DOHH2 (cell line): ENCODE measurements around the gene FBXO42.

ENCODE experiments used
- CTCF ChIP-seq: fragments of 200-600 bp; sonication (generic); IDR thresholded peaks from one replicate; pipeline ENCODE4 v1.5.1; 2014; ENCODE audit warnings: antibody characterized with exemption, mild to moderate bottlenecking, low read depth, low read length; ENCODE audit not compliant: poor library complexity, severe bottlenecking
- EZH2phosphoT487 ChIP-seq: fragments of 200-600 bp; sonication (generic); IDR thresholded peaks from 2 replicates; pipeline ENCODE4 v1.6.1; 2017; ENCODE audit warnings: borderline replicate concordance, mild to moderate bottlenecking, antibody characterized with exemption, low read length, moderate library complexity, mixed read lengths

GRCh38 chr1:16217061-16217785 is 135.1 kb downstream of the FBXO42 start:
- no peak for TF ChIP-seq CTCF
- no peak for TF ChIP-seq EZH2phosphoT487
